Non-pigmented ciliary epithelial cell (primary cell): ENCODE data around the gene CMKLR1.

Experiments used
- DNase-seq: peaks from one replicate; pipeline ENCODE4 v3.0.0-alpha.2; 2010; ENCODE audit warnings: low read depth

Gene CMKLR1

GRCh38 chr12:108338915-108339657 is at the start of gene CMKLR1:
CMKLR1 (minus strand) TSS chr12:108339311; CDS start chr12:108293591, 45,720 bp downstream.
- no peak for DNase-seq

GRCh38 chr12:108387771-108388170 is 48.7 kb upstream of the CMKLR1 start:
- no peak for DNase-seq

GRCh38 chr12:108386709-108387360 is 47.7 kb upstream of the CMKLR1 start:
- DNase-seq = no peak

- no peak for DNase-seq
These were observed 43.3 kb upstream of the CMKLR1 start for GRCh38 chr12:108382437-108382801.

GRCh38 chr12:108381787-108382436 is 42.8 kb upstream of the CMKLR1 start:
- DNase-seq = no peak

- DNase-seq = no peak
These were observed 41.3 kb upstream of the CMKLR1 start for GRCh38 chr12:108380382-108380781.

GRCh38 chr12:108379823-108380222 is 40.7 kb upstream of the CMKLR1 start:
- no peak for DNase-seq

GRCh38 chr12:108378926-108379325 is 39.8 kb upstream of the CMKLR1 start:
- DNase-seq = no peak

GRCh38 chr12:108377260-108377659 is 38.1 kb upstream of the CMKLR1 start:
- DNase-seq = no peak

- DNase-seq = no peak
These were observed 37.0 kb upstream of the CMKLR1 start for GRCh38 chr12:108375986-108376663.

GRCh38 chr12:108374596-108375320 is 35.6 kb upstream of the CMKLR1 start:
- no peak for DNase-seq

- DNase-seq = no peak
These were observed 34.0 kb upstream of the CMKLR1 start for GRCh38 chr12:108373111-108373510.

GRCh38 chr12:108371801-108372344 is 32.8 kb upstream of the CMKLR1 start:
- no peak for DNase-seq

- no peak for DNase-seq
These were observed 31.3 kb upstream of the CMKLR1 start for GRCh38 chr12:108370415-108370814.

- no peak for DNase-seq
These were observed 30.8 kb upstream of the CMKLR1 start for GRCh38 chr12:108369736-108370396.

GRCh38 chr12:108368089-108368488 is 29.0 kb upstream of the CMKLR1 start:
- no peak for DNase-seq

GRCh38 chr12:108367436-108367835 is 28.3 kb upstream of the CMKLR1 start:
- DNase-seq = no peak

GRCh38 chr12:108365324-108365723 is 26.2 kb upstream of the CMKLR1 start:
- DNase-seq = no peak

GRCh38 chr12:108364879-108365278 is 25.8 kb upstream of the CMKLR1 start:
- no peak for DNase-seq

- DNase-seq = no peak
These were observed 24.5 kb upstream of the CMKLR1 start for GRCh38 chr12:108363565-108363964.

- no peak for DNase-seq
These were observed 24.1 kb upstream of the CMKLR1 start for GRCh38 chr12:108363165-108363564.
